Measurements from ENCODE around the gene FGF12. TPM values are rescaled to one million over a fixed set of nuclear protein-coding genes. Genes with fewer than 3 reads are reported as not detected.
A peak's percentile ranks its signal among the peaks of the same experiment; 100 is the strongest.

The FGF12 gene
- total and polyA plus RNA-seq, 2 experiments from 2014 or later, result 6.0 to 14.3 TPM

DNA sequence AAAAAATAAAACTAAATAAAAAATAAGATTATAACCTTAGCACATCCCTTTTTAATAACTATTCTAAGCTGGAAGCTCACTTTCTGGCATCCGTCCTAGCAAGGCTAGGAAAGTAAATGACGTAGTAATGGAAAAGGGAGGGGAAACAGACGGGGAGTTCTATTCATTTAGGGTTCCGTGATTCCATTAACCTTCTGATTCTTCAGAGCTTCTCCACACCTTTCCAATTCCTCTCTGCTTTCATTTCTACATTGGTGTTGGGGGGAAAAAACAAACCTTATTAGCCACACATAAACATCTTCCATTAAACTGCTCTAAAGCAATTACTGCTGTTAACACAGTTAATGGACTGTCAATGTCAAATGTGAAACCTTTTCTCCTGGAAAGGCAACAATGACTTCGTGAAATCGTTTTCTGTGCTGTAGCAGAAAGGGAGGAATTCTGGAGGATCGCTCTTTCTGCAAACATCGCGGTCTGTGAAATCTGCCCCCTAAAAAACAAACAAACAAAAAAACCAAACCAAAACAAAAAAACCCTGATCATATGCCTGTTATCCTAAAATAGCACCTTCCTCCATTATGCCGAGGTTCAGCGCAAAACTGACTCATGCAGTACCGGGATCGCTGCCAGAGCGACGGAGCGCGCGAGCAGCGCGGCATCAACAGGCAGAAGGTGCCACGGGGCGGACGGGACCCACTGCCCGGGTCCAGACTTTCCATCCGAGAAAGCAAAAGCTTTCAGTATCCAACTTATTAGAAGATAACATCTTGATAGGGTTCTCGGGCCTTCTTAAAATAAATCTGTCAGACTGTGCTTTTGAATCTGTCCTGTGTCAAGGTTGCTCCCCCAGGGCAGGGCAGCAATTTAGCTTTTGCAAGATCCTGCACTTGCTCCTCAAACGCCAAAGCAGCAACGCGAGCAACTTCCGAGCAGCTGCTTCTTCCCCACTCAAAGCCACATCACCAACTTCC lies 156.2 kb downstream of the FGF12 start:
- Histone ChIP-seq H4K20me1 (replicated peaks; ENCODE audit: insufficient read depth) (no peaks in the 10 kb centered on the region), H2AFZ (no peak overlapping the region), H3K4me1 (ENCODE audit: insufficient read depth) (no peaks in the 10 kb centered on the region), H3K4me2 (no peak overlapping the region), H3K4me3 (no peak overlapping the region), H3K27me3 (ENCODE audit: insufficient read depth) (no peaks in the 10 kb centered on the region), H3F3A (replicated peaks; ENCODE audit: low read depth) (no peaks in the 10 kb centered on the region), H3K79me2 (replicated peaks; ENCODE audit: insufficient read depth) (no peaks in the 10 kb centered on the region), H3K9me2 (ENCODE audit: insufficient read depth) (no peaks in the 10 kb centered on the region), H3K36me3 (ENCODE audit: insufficient read depth) (no peaks in the 10 kb centered on the region), H3K27ac (ENCODE audit: low read depth) (no peak overlapping the region)
- no peaks in the 10 kb centered on the region for H3K4me1 Mint-ChIP-seq
- no peaks in the 10 kb centered on the region; the same call in 2 of the 3 replicates for H3K36me3 Mint-ChIP-seq (ENCODE audit: low read depth)
- peak; percentile 50 for ATAC-seq
- peaks cover 2% of the 10 kb centered on the region for H3K27me3 Mint-ChIP-seq (ENCODE audit: insufficient read depth, low read depth, poor library complexity)
- TF ChIP-seq EZH2 (IDR thresholded peaks at IDR 0.05; ENCODE audit: low read depth, unreplicated experiment) (no peak), POLR2AphosphoS5 (IDR thresholded peaks at IDR 0.05; ENCODE audit: low read depth) (no peak), CREB1 (CRISPR knock-in tag; IDR thresholded peaks at IDR 0.05; ENCODE audit: low read depth) (no peak), STAT1 (IDR thresholded peaks at IDR 0.05; ENCODE audit: unreplicated experiment) (no peak), ZNF114 (CRISPR knock-in tag; IDR thresholded peaks at IDR 0.05) (no peak), ZNF331 (CRISPR knock-in tag; IDR thresholded peaks at IDR 0.05; ENCODE audit: low read depth) (no peak), NANOG (IDR thresholded peaks at IDR 0.05; ENCODE audit: borderline replicate concordance) (no peak), EZH2phosphoT487 (IDR thresholded peaks at IDR 0.05; ENCODE audit: unreplicated experiment) (no peak)
- TF ChIP-seq, protein P1, sequence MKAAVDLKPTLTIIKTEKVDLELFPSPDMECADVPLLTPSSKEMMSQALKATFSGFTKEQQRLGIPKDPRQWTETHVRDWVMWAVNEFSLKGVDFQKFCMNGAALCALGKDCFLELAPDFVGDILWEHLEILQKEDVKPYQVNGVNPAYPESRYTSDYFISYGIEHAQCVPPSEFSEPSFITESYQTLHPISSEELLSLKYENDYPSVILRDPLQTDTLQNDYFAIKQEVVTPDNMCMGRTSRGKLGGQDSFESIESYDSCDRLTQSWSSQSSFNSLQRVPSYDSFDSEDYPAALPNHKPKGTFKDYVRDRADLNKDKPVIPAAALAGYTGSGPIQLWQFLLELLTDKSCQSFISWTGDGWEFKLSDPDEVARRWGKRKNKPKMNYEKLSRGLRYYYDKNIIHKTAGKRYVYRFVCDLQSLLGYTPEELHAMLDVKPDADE (IDR thresholded peaks at IDR 0.05), result no peak
- TF ChIP-seq, protein P2, sequence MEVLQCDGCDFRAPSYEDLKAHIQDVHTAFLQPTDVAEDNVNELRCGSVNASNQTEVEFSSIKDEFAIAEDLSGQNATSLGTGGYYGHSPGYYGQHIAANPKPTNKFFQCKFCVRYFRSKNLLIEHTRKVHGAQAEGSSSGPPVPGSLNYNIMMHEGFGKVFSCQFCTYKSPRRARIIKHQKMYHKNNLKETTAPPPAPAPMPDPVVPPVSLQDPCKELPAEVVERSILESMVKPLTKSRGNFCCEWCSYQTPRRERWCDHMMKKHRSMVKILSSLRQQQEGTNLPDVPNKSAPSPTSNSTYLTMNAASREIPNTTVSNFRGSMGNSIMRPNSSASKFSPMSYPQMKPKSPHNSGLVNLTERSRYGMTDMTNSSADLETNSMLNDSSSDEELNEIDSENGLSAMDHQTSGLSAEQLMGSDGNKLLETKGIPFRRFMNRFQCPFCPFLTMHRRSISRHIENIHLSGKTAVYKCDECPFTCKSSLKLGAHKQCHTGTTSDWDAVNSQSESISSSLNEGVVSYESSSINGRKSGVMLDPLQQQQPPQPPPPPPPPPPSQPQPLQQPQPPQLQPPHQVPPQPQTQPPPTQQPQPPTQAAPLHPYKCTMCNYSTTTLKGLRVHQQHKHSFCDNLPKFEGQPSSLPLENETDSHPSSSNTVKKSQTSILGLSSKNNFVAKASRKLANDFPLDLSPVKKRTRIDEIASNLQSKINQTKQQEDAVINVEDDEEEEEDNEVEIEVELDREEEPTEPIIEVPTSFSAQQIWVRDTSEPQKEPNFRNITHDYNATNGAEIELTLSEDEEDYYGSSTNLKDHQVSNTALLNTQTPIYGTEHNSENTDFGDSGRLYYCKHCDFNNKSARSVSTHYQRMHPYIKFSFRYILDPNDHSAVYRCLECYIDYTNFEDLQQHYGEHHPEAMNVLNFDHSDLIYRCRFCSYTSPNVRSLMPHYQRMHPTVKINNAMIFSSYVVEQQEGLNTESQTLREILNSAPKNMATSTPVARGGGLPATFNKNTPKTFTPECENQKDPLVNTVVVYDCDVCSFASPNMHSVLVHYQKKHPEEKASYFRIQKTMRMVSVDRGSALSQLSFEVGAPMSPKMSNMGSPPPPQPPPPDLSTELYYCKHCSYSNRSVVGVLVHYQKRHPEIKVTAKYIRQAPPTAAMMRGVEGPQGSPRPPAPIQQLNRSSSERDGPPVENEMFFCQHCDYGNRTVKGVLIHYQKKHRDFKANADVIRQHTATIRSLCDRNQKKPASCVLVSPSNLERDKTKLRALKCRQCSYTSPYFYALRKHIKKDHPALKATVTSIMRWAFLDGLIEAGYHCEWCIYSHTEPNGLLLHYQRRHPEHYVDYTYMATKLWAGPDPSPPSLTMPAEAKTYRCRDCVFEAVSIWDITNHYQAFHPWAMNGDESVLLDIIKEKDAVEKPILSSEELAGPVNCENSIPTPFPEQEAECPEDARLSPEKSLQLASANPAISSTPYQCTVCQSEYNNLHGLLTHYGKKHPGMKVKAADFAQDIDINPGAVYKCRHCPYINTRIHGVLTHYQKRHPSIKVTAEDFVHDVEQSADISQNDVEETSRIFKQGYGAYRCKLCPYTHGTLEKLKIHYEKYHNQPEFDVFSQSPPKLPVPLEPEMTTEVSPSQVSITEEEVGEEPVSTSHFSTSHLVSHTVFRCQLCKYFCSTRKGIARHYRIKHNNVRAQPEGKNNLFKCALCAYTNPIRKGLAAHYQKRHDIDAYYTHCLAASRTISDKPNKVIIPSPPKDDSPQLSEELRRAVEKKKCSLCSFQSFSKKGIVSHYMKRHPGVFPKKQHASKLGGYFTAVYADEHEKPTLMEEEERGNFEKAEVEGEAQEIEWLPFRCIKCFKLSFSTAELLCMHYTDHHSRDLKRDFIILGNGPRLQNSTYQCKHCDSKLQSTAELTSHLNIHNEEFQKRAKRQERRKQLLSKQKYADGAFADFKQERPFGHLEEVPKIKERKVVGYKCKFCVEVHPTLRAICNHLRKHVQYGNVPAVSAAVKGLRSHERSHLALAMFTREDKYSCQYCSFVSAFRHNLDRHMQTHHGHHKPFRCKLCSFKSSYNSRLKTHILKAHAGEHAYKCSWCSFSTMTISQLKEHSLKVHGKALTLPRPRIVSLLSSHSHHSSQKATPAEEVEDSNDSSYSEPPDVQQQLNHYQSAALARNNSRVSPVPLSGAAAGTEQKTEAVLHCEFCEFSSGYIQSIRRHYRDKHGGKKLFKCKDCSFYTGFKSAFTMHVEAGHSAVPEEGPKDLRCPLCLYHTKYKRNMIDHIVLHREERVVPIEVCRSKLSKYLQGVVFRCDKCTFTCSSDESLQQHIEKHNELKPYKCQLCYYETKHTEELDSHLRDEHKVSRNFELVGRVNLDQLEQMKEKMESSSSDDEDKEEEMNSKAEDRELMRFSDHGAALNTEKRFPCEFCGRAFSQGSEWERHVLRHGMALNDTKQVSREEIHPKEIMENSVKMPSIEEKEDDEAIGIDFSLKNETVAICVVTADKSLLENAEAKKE (CRISPR knock-in tag; IDR thresholded peaks at IDR 0.05), result no peak
- TF ChIP-seq, protein P3, sequence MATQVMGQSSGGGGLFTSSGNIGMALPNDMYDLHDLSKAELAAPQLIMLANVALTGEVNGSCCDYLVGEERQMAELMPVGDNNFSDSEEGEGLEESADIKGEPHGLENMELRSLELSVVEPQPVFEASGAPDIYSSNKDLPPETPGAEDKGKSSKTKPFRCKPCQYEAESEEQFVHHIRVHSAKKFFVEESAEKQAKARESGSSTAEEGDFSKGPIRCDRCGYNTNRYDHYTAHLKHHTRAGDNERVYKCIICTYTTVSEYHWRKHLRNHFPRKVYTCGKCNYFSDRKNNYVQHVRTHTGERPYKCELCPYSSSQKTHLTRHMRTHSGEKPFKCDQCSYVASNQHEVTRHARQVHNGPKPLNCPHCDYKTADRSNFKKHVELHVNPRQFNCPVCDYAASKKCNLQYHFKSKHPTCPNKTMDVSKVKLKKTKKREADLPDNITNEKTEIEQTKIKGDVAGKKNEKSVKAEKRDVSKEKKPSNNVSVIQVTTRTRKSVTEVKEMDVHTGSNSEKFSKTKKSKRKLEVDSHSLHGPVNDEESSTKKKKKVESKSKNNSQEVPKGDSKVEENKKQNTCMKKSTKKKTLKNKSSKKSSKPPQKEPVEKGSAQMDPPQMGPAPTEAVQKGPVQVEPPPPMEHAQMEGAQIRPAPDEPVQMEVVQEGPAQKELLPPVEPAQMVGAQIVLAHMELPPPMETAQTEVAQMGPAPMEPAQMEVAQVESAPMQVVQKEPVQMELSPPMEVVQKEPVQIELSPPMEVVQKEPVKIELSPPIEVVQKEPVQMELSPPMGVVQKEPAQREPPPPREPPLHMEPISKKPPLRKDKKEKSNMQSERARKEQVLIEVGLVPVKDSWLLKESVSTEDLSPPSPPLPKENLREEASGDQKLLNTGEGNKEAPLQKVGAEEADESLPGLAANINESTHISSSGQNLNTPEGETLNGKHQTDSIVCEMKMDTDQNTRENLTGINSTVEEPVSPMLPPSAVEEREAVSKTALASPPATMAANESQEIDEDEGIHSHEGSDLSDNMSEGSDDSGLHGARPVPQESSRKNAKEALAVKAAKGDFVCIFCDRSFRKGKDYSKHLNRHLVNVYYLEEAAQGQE (IDR thresholded peaks at IDR 0.05; ENCODE audit: unreplicated experiment), result no peak
- peak overlapping the region; percentile 37; the same call in 2 of the 3 replicates for H3K4me3 Mint-ChIP-seq
- DNase-seq (ENCODE audit: low spot score), result no peak
- no peak overlapping the region for H3K27ac Mint-ChIP-seq
- H3K9me3 Mint-ChIP-seq, result no peaks in the 10 kb centered on the region; the same call in 2 of the 3 replicates
